Measurements from ENCODE around the gene GPANK1. TPM values are rescaled to one million over a fixed set of nuclear protein-coding genes. Genes with fewer than 3 reads are reported as not detected.
A peak's percentile ranks its signal among the peaks of the same experiment; 100 is the strongest.

The GPANK1 gene
- total and polyA plus RNA-seq, 2 experiments from 2014 or later: 27.5 to 36.2 TPM

- Histone ChIP-seq H3K4me1 (ENCODE audit: low read depth) (peaks cover 4% of the 10 kb centered on the region), H3K4me3 (peak overlapping the region; percentile 76), H3K27ac (peak overlapping the region; percentile 97), H3K9me3 (ENCODE audit: low read depth) (no peaks in the 10 kb centered on the region), H3K27me3 (no peaks in the 10 kb centered on the region), H3K36me3 (peaks cover 36% of the 10 kb centered on the region)
- DNase-seq (ENCODE audit: low read depth in 1 of 2, low spot score in 1 of 2): no peak
- TF ChIP-seq, protein P1, sequence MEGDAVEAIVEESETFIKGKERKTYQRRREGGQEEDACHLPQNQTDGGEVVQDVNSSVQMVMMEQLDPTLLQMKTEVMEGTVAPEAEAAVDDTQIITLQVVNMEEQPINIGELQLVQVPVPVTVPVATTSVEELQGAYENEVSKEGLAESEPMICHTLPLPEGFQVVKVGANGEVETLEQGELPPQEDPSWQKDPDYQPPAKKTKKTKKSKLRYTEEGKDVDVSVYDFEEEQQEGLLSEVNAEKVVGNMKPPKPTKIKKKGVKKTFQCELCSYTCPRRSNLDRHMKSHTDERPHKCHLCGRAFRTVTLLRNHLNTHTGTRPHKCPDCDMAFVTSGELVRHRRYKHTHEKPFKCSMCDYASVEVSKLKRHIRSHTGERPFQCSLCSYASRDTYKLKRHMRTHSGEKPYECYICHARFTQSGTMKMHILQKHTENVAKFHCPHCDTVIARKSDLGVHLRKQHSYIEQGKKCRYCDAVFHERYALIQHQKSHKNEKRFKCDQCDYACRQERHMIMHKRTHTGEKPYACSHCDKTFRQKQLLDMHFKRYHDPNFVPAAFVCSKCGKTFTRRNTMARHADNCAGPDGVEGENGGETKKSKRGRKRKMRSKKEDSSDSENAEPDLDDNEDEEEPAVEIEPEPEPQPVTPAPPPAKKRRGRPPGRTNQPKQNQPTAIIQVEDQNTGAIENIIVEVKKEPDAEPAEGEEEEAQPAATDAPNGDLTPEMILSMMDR (IDR thresholded peaks at IDR 0.05; ENCODE audit: low read depth, low read length): no peak
Measured at GRCh38 chr6:31621320-31621939, 43.4 kb downstream of the GPANK1 start.

DNA sequence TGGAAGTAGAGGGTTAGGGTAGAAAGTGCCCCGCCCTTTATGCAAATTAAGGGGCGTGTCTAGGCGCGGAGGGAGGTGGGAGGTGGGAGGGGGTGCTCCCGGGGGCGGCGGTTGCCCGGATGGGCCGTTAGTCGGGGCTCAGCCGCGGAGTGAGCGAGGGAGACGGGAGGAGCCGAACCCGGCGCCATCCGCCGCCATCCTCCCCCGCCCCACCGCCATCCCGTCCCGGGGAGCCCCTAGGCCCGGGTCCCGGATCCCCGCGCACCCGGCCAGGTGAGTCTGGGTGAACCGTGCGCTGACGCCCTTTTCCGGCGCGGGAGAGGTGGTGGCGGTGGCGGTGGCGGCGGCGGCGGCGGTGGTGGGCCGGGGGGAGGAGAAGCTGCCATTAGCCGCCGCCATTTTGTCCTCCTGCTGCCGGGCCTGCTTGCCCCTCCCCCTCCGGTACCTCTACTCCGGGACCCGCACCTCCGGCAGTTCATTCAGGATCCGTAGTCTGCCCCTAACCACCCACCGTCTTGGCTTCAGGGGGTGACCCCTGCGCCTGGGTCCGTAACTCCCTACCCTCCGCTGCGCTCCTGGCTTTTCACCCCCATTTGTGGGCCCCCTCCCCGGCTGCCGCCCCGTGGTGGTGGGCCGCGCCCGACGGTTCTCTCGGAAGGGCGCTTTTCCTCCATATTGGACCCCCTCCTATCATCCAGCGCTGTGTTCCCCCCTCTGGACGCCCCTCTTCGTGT, 44.0 kb downstream of the GPANK1 start, which contains the start of gene PRRC2A:
PRRC2A (plus strand) TSS at position 130 of the 734 bp plus-strand sequence. CDS start 2,075 bp downstream, outside the sequence.
- Histone ChIP-seq H3K27ac (peak within 1 kb of the TSS; percentile 97), H3K27me3 (no peaks in the 10 kb centered on the region), H3K36me3 (peaks cover 29% of the 10 kb centered on the region), H3K4me1 (ENCODE audit: low read depth) (peaks cover 4% of the 10 kb centered on the region), H3K4me3 (peak within 1 kb of the TSS; percentile 76), H3K9me3 (ENCODE audit: low read depth) (no peaks in the 10 kb centered on the region)
- TF ChIP-seq, protein P1 (IDR thresholded peaks at IDR 0.05; ENCODE audit: low read depth, low read length): no peak
- DNase-seq (ENCODE audit: low read depth in 1 of 2, low spot score in 1 of 2): peak in 1 of 2 donors; percentile 86

DNA sequence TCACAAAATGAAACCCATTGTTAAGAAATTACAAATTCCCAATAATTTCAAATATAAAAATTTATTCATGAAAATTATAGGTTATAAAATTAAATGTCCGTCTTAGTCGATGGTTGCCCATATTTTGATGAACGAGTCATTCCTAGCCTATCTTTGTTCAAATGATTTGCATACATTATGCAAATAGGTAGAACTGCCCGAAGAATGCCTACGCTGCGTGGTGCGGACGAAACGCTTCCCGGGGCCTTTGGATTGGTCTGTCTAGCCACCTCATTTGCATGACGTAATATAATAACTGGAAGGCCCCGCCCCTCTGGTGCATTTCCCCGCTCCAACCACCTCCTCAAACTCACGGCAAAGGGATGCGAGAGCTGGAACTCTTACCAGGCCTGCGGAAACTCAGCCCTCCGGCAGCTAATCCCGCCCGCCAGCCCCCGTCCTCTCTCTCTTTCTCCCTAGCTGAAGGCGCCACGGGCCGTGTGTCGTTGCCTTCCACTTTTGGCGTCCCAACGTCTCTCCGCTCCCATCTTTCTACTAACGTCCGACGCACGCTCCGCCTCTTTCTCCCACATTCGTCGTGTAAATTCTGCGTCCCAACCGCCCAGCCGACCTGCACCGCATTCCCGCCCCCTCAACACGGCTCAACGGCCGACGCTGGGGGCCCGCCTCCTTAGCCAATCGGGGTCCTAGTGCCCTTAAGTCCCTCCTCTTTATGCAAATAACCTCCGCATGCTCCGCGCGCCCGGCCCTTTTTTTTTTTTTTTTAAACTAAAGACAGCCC, 44.8 kb downstream of the GPANK1 start:
- H3K27ac ChIP-seq: peak overlapping the region; percentile 97

GRCh38 chr6:31617010-31617409, 47.8 kb downstream of the GPANK1 start:
- Histone ChIP-seq H3K36me3 (no peaks in the 10 kb centered on the region), H3K27me3 (no peaks in the 10 kb centered on the region), H3K27ac (no peak overlapping the region), H3K4me1 (ENCODE audit: low read depth) (peaks cover 4% of the 10 kb centered on the region), H3K9me3 (ENCODE audit: low read depth) (no peaks in the 10 kb centered on the region), H3K4me3 (no peak overlapping the region)
- DNase-seq (ENCODE audit: low read depth in 1 of 2, low spot score in 1 of 2): no peak
- TF ChIP-seq, protein P1 (IDR thresholded peaks at IDR 0.05; ENCODE audit: low read depth, low read length): no peak

More for the DNA sequence above, 44.8 kb downstream of the GPANK1 start:
- TF ChIP-seq, protein P1 (IDR thresholded peaks at IDR 0.05; ENCODE audit: low read depth, low read length): no peak
- Histone ChIP-seq H3K4me1 (ENCODE audit: low read depth) (peaks cover 4% of the 10 kb centered on the region), H3K9me3 (ENCODE audit: low read depth) (no peaks in the 10 kb centered on the region), H3K4me3 (peak overlapping the region; percentile 56), H3K36me3 (peaks cover 21% of the 10 kb centered on the region), H3K27me3 (no peaks in the 10 kb centered on the region)
- peak; percentile 99 to 100 for DNase-seq (ENCODE audit: low read depth in 1 of 2, low spot score in 1 of 2)

GRCh38 chr6:31615748-31616147, 49.0 kb downstream of the GPANK1 start:
- no peaks in the 10 kb centered on the region for H3K9me3 ChIP-seq (ENCODE audit: low read depth)
- no peaks in the 10 kb centered on the region for H3K27me3 ChIP-seq
- no peak for DNase-seq (ENCODE audit: low read depth in 1 of 2, low spot score in 1 of 2)
- H3K27ac ChIP-seq: no peak overlapping the region
- TF ChIP-seq, protein P1 (IDR thresholded peaks at IDR 0.05; ENCODE audit: low read depth, low read length): no peak
- H3K4me1 ChIP-seq (ENCODE audit: low read depth): peaks cover 3% of the 10 kb centered on the region
- no peak overlapping the region for H3K4me3 ChIP-seq
- no peaks in the 10 kb centered on the region for H3K36me3 ChIP-seq
